ENCODE measurements around the gene USF3. TPM values are rescaled to one million over a fixed set of nuclear protein-coding genes. Genes with fewer than 3 reads are reported as not detected.

The USF3 gene
- total RNA-seq, 1 experiment from 2014 or later = 13.5 TPM

- H3K4me3 ChIP-seq (replicated peaks in 1 of 2; ENCODE audit: low read depth in 1 of 2, low read length in 2 of 2) = no peak overlapping the region
- no peak overlapping the region for H3K9ac ChIP-seq (ENCODE audit: low read length)
- DNase-seq (ENCODE audit: low read depth, low spot score) = no peak
- ATAC-seq = no peak
- POLR2A ChIA-PET = no interaction called here
- no peak overlapping the region for H3K27ac ChIP-seq (ENCODE audit: low read depth, low read length)
- CTCF ChIA-PET = no interaction called here
- H3K9me3 ChIP-seq (ENCODE audit: control insufficient read depth in 1 of 2, insufficient read depth in 1 of 2, low read depth in 1 of 2, low read length in 2 of 2) = peaks cover 0 to 7% of the 10 kb centered on the region in 2 experiments; a peak in 2 of 4 replicates
- intact Hi-C loops (cut with micrococcal nuclease) = no loop called here
- no peak for TF ChIP-seq SIN3A (IDR thresholded peaks at IDR 0.05; ENCODE audit: low read depth)
- no peak for TF ChIP-seq EZH2phosphoT487 (IDR thresholded peaks at IDR 0.05; ENCODE audit: borderline replicate concordance)
- no peak for TF ChIP-seq ELF1 (IDR thresholded peaks at IDR 0.05; ENCODE audit: borderline replicate concordance, low read depth)
- no peak for TF ChIP-seq CEBPB (IDR thresholded peaks at IDR 0.05; ENCODE audit: low read depth)
- TF ChIP-seq EZH2 (IDR thresholded peaks at IDR 0.05) = no peak
- TF ChIP-seq TCF7L2 (IDR thresholded peaks at IDR 0.05; ENCODE audit: borderline replicate concordance, extremely low read depth, insufficient read depth, insufficient read length) = no peak
- no peak for TF ChIP-seq ATF3 (IDR thresholded peaks at IDR 0.05)
- no peak for TF ChIP-seq POLR2AphosphoS5 (IDR thresholded peaks at IDR 0.05; ENCODE audit: low read depth, low read length)
- no peak for TF ChIP-seq CTCF (IDR thresholded peaks at IDR 0.05 in 2 of 3, conservative IDR thresholded peaks at IDR 0.05 in 1 of 3; ENCODE audit: borderline replicate concordance in 1 of 3, insufficient read depth in 1 of 3, low read depth in 2 of 3, low read length in 2 of 3)
- no peak for TF ChIP-seq CBX3 (IDR thresholded peaks at IDR 0.05; ENCODE audit: low read depth)
- no peak for TF ChIP-seq JUND (IDR thresholded peaks at IDR 0.05)
- no peak for TF ChIP-seq POLR2A (IDR thresholded peaks at IDR 0.05; ENCODE audit: borderline replicate concordance, extremely low read depth, insufficient read depth, insufficient read length)
- no peak for TF ChIP-seq FOSL1 (IDR thresholded peaks at IDR 0.05; ENCODE audit: low read depth)
- no peak for TF ChIP-seq ZFX (IDR thresholded peaks at IDR 0.05)
- TF ChIP-seq YY1 (IDR thresholded peaks at IDR 0.05; ENCODE audit: extremely low read depth, insufficient replicate concordance, low read depth, low read length) = no peak
- no peak for TF ChIP-seq RAD21 (IDR thresholded peaks at IDR 0.05; ENCODE audit: low read depth)
- TF ChIP-seq EGR1 (IDR thresholded peaks at IDR 0.05; ENCODE audit: low read depth) = no peak
- no peak for TF ChIP-seq SP1 (IDR thresholded peaks at IDR 0.05; ENCODE audit: low read depth)
- no peak for TF ChIP-seq ZBTB33 (IDR thresholded peaks at IDR 0.05; ENCODE audit: extremely low read depth, insufficient replicate concordance, low read length)
- no TSS peak for BruUV-seq (replicated peaks)
- RAD21 ChIA-PET (ENCODE audit: low non-redundant PET in 1 of 2, low total read pairs in 2 of 2, uncharacterized antibody in 2 of 2, unreplicated experiment in 2 of 2) = no interaction called here
- H3K36me3 ChIP-seq (ENCODE audit: control insufficient read depth in 1 of 2, insufficient read depth in 2 of 2, low read length in 2 of 2) = no peaks in the 10 kb centered on the region
- no peaks in the 10 kb centered on the region for H3K4me1 ChIP-seq (ENCODE audit: control insufficient read depth in 1 of 2, insufficient read depth in 2 of 2, low read length in 2 of 2)
- no peaks in the 10 kb centered on the region for H4K20me1 ChIP-seq (ENCODE audit: insufficient read depth)
- H3K79me2 ChIP-seq (ENCODE audit: insufficient read depth, low read length) = no peaks in the 10 kb centered on the region
- no peak overlapping the region for H3K4me2 ChIP-seq (ENCODE audit: low read length)
- no peak overlapping the region for H2AFZ ChIP-seq (ENCODE audit: low read depth, low read length, poor library complexity, severe bottlenecking)
- H3K9me2 ChIP-seq (ENCODE audit: insufficient read depth) = no peaks in the 10 kb centered on the region
- H3K27me3 ChIP-seq (ENCODE audit: insufficient read depth, low read length) = no peaks in the 10 kb centered on the region
These were observed 47.9 kb downstream of the USF3 start for GRCh38 chr3:113648524-113648923.
